ENCODE results near the gene ATP11A.

ATP11A gene

GRCh38 chr13:112846411-112847115 is 156.7 kb downstream of the ATP11A start:
- no peak for DNase-seq (ENCODE audit: low read depth, low spot score)
- Histone ChIP-seq H3K4me3 (ENCODE audit: insufficient read length, low read depth) (no peak overlapping the region), H3K36me3 (ENCODE audit: insufficient read depth, insufficient read length, low read length) (peaks cover 56% of the 10 kb centered on the region), H3K4me1 (ENCODE audit: insufficient read depth, insufficient read length) (no peaks in the 10 kb centered on the region), H3K9me3 (ENCODE audit: insufficient read depth, low read length) (0 out of 2 replicates have a peak, but pooled peaks cover 5% of the 10 kb centered on the region), H3K9ac (ENCODE audit: insufficient read length, low read depth) (no peak overlapping the region), H3K27me3 (ENCODE audit: insufficient read depth, insufficient read length) (no peaks in the 10 kb centered on the region)
- TF ChIP-seq YY1 (IDR thresholded peaks at IDR 0.05; ENCODE audit: insufficient read depth, insufficient read length) (no peak), SUZ12 (IDR thresholded peaks at IDR 0.05; ENCODE audit: extremely low read depth, insufficient read depth, insufficient read length) (no peak), ZNF274 (IDR thresholded peaks at IDR 0.05; ENCODE audit: low read depth, low read length) (no peak)

GRCh38 chr13:112849500-112849899 is 159.7 kb downstream of the ATP11A start:
- no peaks in the 10 kb centered on the region for H3K27me3 ChIP-seq (ENCODE audit: insufficient read depth, insufficient read length)
- H3K9me3 ChIP-seq (ENCODE audit: insufficient read depth, low read length), result 0 out of 2 replicates have a peak, but pooled peaks cover 5% of the 10 kb centered on the region
- no peak overlapping the region for H3K9ac ChIP-seq (ENCODE audit: insufficient read length, low read depth)
- DNase-seq (ENCODE audit: low read depth, low spot score), result no peak
- H3K4me3 ChIP-seq (ENCODE audit: insufficient read length, low read depth), result no peak overlapping the region
- no peaks in the 10 kb centered on the region for H3K4me1 ChIP-seq (ENCODE audit: insufficient read depth, insufficient read length)
- H3K36me3 ChIP-seq (ENCODE audit: insufficient read depth, insufficient read length, low read length), result peaks cover 47% of the 10 kb centered on the region
- TF ChIP-seq YY1 (IDR thresholded peaks at IDR 0.05; ENCODE audit: insufficient read depth, insufficient read length) (no peak), ZNF274 (IDR thresholded peaks at IDR 0.05; ENCODE audit: low read depth, low read length) (no peak), SUZ12 (IDR thresholded peaks at IDR 0.05; ENCODE audit: extremely low read depth, insufficient read depth, insufficient read length) (no peak)

GRCh38 chr13:112850273-112850672 is 160.4 kb downstream of the ATP11A start:
- Histone ChIP-seq H3K36me3 (ENCODE audit: insufficient read depth, insufficient read length, low read length) (peaks cover 46% of the 10 kb centered on the region), H3K27me3 (ENCODE audit: insufficient read depth, insufficient read length) (no peaks in the 10 kb centered on the region), H3K9me3 (ENCODE audit: insufficient read depth, low read length) (0 out of 2 replicates have a peak, but pooled peaks cover 5% of the 10 kb centered on the region), H3K4me3 (ENCODE audit: insufficient read length, low read depth) (no peak overlapping the region), H3K9ac (ENCODE audit: insufficient read length, low read depth) (no peak overlapping the region), H3K4me1 (ENCODE audit: insufficient read depth, insufficient read length) (no peaks in the 10 kb centered on the region)
- TF ChIP-seq ZNF274 (IDR thresholded peaks at IDR 0.05; ENCODE audit: low read depth, low read length) (no peak), SUZ12 (IDR thresholded peaks at IDR 0.05; ENCODE audit: extremely low read depth, insufficient read depth, insufficient read length) (no peak), YY1 (IDR thresholded peaks at IDR 0.05; ENCODE audit: insufficient read depth, insufficient read length) (no peak)
- DNase-seq (ENCODE audit: low read depth, low spot score), result no peak

GRCh38 chr13:112851107-112852038 is 161.5 kb downstream of the ATP11A start:
- Histone ChIP-seq H3K9me3 (ENCODE audit: insufficient read depth, low read length) (0 out of 2 replicates have a peak, but pooled peaks cover 5% of the 10 kb centered on the region), H3K36me3 (ENCODE audit: insufficient read depth, insufficient read length, low read length) (peaks cover 47% of the 10 kb centered on the region), H3K4me1 (ENCODE audit: insufficient read depth, insufficient read length) (no peaks in the 10 kb centered on the region), H3K4me3 (ENCODE audit: insufficient read length, low read depth) (no peak overlapping the region), H3K9ac (ENCODE audit: insufficient read length, low read depth) (no peak overlapping the region), H3K27me3 (ENCODE audit: insufficient read depth, insufficient read length) (no peaks in the 10 kb centered on the region)
- no peak for TF ChIP-seq ZNF274 (IDR thresholded peaks at IDR 0.05; ENCODE audit: low read depth, low read length)
- TF ChIP-seq SUZ12 (IDR thresholded peaks at IDR 0.05; ENCODE audit: extremely low read depth, insufficient read depth, insufficient read length), result no peak
- no peak for TF ChIP-seq YY1 (IDR thresholded peaks at IDR 0.05; ENCODE audit: insufficient read depth, insufficient read length)
- no peak for DNase-seq (ENCODE audit: low read depth, low spot score)

- no peaks in the 10 kb centered on the region for H3K27me3 ChIP-seq (ENCODE audit: insufficient read depth, insufficient read length)
These were observed 162.6 kb downstream of the ATP11A start for GRCh38 chr13:112852392-112852791.

GRCh38 chr13:112852808-112853207 is 163.0 kb downstream of the ATP11A start:
- H3K4me3 ChIP-seq (ENCODE audit: insufficient read length, low read depth), result no peak overlapping the region
- H3K9me3 ChIP-seq (ENCODE audit: insufficient read depth, low read length), result 0 out of 2 replicates have a peak, but pooled peaks cover 2% of the 10 kb centered on the region
- TF ChIP-seq ZNF274 (IDR thresholded peaks at IDR 0.05; ENCODE audit: low read depth, low read length), result no peak
- H3K36me3 ChIP-seq (ENCODE audit: insufficient read depth, insufficient read length, low read length), result peaks cover 49% of the 10 kb centered on the region
- no peaks in the 10 kb centered on the region for H3K27me3 ChIP-seq (ENCODE audit: insufficient read depth, insufficient read length)
- H3K9ac ChIP-seq (ENCODE audit: insufficient read length, low read depth), result no peak overlapping the region
- no peaks in the 10 kb centered on the region for H3K4me1 ChIP-seq (ENCODE audit: insufficient read depth, insufficient read length)
- DNase-seq (ENCODE audit: low read depth, low spot score), result no peak

More at GRCh38 chr13:112852392-112852791, 162.6 kb downstream of the ATP11A start:
- Histone ChIP-seq H3K9me3 (ENCODE audit: insufficient read depth, low read length) (0 out of 2 replicates have a peak, but pooled peaks cover 5% of the 10 kb centered on the region), H3K4me1 (ENCODE audit: insufficient read depth, insufficient read length) (no peaks in the 10 kb centered on the region), H3K36me3 (ENCODE audit: insufficient read depth, insufficient read length, low read length) (peaks cover 47% of the 10 kb centered on the region), H3K9ac (ENCODE audit: insufficient read length, low read depth) (no peak overlapping the region), H3K4me3 (ENCODE audit: insufficient read length, low read depth) (no peak overlapping the region)
- DNase-seq (ENCODE audit: low read depth, low spot score), result no peak
- TF ChIP-seq ZNF274 (IDR thresholded peaks at IDR 0.05; ENCODE audit: low read depth, low read length) (no peak), SUZ12 (IDR thresholded peaks at IDR 0.05; ENCODE audit: extremely low read depth, insufficient read depth, insufficient read length) (no peak), YY1 (IDR thresholded peaks at IDR 0.05; ENCODE audit: insufficient read depth, insufficient read length) (no peak)

- TF ChIP-seq SUZ12 (IDR thresholded peaks at IDR 0.05; ENCODE audit: extremely low read depth, insufficient read depth, insufficient read length) (no peak), YY1 (IDR thresholded peaks at IDR 0.05; ENCODE audit: insufficient read depth, insufficient read length) (no peak), ZNF274 (IDR thresholded peaks at IDR 0.05; ENCODE audit: low read depth, low read length) (no peak)
- Histone ChIP-seq H3K27me3 (ENCODE audit: insufficient read depth, insufficient read length) (no peaks in the 10 kb centered on the region), H3K9me3 (ENCODE audit: insufficient read depth, low read length) (no peaks in the 10 kb centered on the region), H3K4me3 (ENCODE audit: insufficient read length, low read depth) (no peak overlapping the region), H3K9ac (ENCODE audit: insufficient read length, low read depth) (no peak overlapping the region), H3K4me1 (ENCODE audit: insufficient read depth, insufficient read length) (no peaks in the 10 kb centered on the region), H3K36me3 (ENCODE audit: insufficient read depth, insufficient read length, low read length) (peaks cover 62% of the 10 kb centered on the region)
- DNase-seq (ENCODE audit: low read depth, low spot score), result no peak
These were observed 164.5 kb downstream of the ATP11A start for GRCh38 chr13:112854321-112854720.

Data from NT2/D1 (cell line).